Gastrocnemius medialis (tissue), 4 donors: ENCODE measurements around the gene CXCL12.

Experiments used
- POLR2A ChIP-seq, 2 donors: fragments of 450-650 bp; IDR thresholded peaks; one replicate each; pipeline ENCODE4 v1.6.1; 2017; ENCODE audit warnings: antibody characterized with exemption in 2 of 2, mild to moderate bottlenecking in 2 of 2, moderate library complexity in 2 of 2
- TF ChIP-seq, protein P1 (sequence below), 5 experiments: fragments of 450-650 bp in 3 of 5; fragments of 200-600 bp in 2 of 5; sonication (generic) in 2 of 5; IDR thresholded peaks in 4 of 5; conservative IDR thresholded peaks in 1 of 5; 1 replicate in 4 of 5; 2 replicates in 1 of 5; pipeline ENCODE4 v1.5.1; 2016 to 2019; ENCODE audit warnings: antibody characterized with exemption in 5 of 5, mild to moderate bottlenecking in 3 of 5, moderate library complexity in 3 of 5

GRCh38 chr10:44386546-44387052, 1.7 kb upstream of the CXCL12 start:
- TF ChIP-seq, protein P1, sequence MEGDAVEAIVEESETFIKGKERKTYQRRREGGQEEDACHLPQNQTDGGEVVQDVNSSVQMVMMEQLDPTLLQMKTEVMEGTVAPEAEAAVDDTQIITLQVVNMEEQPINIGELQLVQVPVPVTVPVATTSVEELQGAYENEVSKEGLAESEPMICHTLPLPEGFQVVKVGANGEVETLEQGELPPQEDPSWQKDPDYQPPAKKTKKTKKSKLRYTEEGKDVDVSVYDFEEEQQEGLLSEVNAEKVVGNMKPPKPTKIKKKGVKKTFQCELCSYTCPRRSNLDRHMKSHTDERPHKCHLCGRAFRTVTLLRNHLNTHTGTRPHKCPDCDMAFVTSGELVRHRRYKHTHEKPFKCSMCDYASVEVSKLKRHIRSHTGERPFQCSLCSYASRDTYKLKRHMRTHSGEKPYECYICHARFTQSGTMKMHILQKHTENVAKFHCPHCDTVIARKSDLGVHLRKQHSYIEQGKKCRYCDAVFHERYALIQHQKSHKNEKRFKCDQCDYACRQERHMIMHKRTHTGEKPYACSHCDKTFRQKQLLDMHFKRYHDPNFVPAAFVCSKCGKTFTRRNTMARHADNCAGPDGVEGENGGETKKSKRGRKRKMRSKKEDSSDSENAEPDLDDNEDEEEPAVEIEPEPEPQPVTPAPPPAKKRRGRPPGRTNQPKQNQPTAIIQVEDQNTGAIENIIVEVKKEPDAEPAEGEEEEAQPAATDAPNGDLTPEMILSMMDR (IDR thresholded peaks at IDR 0.05 in 4 of 5, conservative IDR thresholded peaks at IDR 0.05 in 1 of 5): peak; percentile 79 to 95 (median 93)
- TF ChIP-seq POLR2A (IDR thresholded peaks at IDR 0.05): no peak
